ENCODE results near the gene SMAD7.

The SMAD7 gene

DNA sequence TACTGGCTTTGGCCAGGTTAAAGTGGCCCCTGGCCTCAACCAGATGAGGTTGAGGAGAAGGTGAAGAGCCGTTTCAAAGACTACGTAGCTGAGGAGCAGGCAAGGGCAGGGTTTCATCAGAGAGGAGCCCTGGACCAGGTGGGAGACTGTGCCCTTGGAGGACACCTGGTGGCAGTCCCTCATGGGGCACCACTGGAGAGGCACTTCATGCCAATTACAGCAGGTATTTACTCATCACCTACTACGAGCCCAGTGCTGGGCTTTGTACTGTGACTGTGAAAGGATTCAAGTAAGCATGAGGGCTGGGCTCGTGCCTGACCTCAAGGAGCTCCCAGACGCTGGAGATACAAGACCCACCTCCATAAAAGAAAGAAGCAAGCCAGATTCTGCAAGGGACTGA is 37.6 kb downstream of the SMAD7 start:
- no peak for DNase-seq

DNA sequence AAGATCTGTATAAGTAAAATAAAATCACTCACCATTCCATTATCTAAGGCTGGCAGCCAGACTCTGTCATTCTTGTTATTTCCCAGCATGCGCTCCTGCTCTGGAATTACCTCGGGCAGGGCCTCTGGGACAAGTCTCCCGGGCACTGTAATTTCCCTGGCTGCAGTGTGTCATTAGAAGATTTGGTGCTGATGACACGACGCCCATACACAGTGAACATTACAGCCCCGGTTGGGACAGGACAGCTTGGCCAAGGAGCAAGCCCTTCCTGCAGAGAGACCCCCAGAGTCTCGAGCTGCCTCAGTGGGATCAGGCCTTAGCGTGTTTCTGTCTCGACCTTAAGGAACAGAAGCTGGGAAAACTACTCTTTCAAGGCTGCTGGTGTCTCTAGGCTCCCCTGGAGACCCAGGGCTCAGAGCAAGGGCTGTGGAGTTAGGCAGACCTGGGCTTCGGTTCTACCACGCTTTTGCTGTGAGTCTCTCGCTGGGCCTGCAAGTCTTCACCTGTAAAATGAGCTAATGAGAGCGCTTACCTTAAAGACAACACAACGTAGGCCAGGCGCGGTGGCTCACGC is 39.7 kb downstream of the SMAD7 start:
- DNase-seq = no peak

GRCh38 chr18:48909721-48910120 is 41.0 kb downstream of the SMAD7 start:
- no peak for DNase-seq

DNA sequence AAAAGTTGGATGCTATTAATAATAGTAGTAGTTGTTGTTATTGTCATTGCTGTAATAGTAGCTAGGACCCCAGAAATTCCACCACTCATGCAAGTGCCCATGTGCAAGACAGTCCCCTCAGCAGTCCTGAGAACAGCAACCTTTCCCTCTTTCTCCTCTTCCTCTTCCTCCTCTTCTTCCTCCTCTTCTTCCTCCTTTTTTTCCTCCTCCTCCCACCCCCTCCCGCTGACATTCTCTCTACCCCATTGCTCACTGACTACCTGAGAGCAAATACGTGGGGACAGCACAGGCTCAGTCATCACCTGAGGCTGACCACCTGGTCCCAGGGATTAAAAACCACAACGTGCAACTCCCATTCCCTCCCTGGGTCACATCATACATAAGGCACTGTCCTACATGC is 41.8 kb downstream of the SMAD7 start:
- DNase-seq = no peak

DNA sequence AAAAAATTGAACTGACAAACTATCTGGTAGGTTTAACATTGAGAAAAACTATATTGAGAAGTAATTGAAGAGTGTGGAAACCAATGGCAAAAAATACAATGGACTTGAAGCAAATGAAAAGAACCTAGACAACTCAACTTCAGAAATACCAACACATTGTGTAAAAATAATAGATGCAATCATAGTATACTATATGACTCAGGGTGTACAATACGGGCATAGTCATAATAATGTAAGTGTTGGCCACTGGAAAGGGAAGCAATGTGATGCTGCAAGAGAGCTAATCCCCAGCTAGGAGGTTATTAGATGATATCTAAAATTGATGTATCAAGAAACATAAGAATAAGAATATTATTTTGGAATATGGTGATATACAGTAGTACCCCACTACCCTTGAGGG is 45.3 kb downstream of the SMAD7 start:
- DNase-seq = no peak

- no peak for DNase-seq
Measured at GRCh38 chr18:48904847-48905394, 45.8 kb downstream of the SMAD7 start.

GRCh38 chr18:48904091-48904490 is 46.7 kb downstream of the SMAD7 start:
- DNase-seq = no peak

GRCh38 chr18:48902856-48903601 is 47.7 kb downstream of the SMAD7 start:
- no peak for DNase-seq

GRCh38 chr18:48902023-48902855 is 48.5 kb downstream of the SMAD7 start:
- peak; percentile 69 for DNase-seq

- no peak for DNase-seq
Measured at GRCh38 chr18:48901145-48902022, 49.4 kb downstream of the SMAD7 start.

DNA sequence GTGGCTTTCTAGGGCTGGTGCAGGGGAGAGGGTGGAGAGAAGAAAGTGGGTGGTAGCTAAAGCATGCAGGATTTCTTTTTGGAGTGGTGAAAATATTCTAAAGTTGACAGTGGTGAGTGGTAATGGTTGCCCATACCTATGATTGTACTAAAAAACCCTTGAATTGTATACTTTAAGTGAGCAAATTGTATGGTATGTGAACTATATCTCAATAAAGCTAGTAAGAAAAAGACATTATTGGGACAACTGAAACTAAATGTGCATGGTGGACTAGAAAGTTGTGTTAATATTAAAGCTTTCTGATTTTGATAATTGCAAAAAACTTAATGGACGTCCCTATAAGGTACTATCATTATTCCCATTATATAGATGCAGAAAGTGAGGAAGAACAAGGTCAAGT is 50.3 kb downstream of the SMAD7 start:
- DNase-seq = no peak

DNA sequence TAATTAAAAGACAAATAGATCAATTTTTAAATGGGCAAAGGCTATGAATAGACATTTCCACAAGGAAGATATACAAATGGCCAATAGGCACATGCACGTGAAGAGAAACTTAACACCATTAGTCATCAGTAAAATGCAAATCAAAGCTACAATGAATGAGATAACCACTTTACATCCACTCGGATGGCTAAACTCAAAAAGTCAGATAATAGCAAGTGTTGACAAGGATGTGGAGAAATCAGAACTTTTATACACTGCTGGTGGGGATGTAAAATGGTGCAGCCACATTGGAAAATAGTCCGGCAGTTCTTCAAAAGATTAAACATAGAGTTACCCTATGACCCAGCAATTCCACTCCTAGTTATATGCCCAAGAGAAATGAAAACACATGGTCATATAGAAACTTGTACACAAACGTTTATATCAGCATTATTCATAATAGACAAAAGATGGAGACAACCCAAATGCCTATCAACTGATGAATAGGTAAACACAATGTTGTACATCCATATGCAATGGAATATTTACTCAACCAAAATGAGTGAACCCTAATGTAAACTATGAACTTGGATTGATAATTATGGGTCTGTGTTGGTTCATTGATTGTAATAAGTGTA is 51.1 kb downstream of the SMAD7 start:
- DNase-seq = no peak

DNA sequence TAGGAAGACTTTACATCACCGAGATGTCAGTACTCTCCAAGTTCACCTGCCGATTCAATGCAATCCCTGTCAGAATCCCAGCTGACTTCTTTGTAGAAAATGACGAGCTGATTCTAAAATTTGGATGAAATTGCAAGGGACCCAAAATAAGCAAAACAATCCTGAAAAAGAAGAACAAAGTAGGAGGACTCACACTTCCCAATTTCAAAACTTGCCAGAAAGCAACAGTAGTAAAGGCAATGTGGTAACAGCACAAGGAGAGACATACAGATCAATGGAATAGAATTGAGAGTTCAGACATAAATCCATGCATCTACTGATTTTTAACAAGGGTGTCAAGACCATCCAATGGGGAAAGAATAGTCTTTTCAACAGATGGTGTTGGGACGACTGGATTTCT is 52.2 kb downstream of the SMAD7 start:
- no peak for DNase-seq

DNA sequence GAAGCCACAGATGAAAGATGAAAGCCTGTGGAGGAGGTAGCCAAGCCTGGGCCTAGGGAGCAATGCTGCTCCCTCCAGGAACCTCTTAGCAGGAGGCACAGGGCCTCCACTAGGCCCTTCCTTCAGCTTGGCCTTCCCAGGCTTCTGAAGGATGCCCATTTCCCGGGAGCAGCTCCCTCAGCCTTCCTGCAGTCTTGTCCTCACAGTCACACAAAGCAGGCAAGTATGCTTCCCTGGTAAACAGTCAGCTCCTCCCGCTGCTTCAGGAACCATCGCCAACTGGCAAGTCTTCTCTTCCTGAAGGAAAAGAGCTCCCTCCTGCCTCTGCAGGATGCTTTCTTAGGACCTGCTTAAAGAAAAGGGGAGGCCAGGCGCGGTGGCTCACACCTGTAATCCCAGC is 53.2 kb downstream of the SMAD7 start:
- DNase-seq = no peak

GRCh38 chr18:48896875-48897511 is 53.8 kb downstream of the SMAD7 start:
- DNase-seq = peak; percentile 93

- DNase-seq = no peak
Measured at GRCh38 chr18:48896326-48896874, 54.4 kb downstream of the SMAD7 start.

DNA sequence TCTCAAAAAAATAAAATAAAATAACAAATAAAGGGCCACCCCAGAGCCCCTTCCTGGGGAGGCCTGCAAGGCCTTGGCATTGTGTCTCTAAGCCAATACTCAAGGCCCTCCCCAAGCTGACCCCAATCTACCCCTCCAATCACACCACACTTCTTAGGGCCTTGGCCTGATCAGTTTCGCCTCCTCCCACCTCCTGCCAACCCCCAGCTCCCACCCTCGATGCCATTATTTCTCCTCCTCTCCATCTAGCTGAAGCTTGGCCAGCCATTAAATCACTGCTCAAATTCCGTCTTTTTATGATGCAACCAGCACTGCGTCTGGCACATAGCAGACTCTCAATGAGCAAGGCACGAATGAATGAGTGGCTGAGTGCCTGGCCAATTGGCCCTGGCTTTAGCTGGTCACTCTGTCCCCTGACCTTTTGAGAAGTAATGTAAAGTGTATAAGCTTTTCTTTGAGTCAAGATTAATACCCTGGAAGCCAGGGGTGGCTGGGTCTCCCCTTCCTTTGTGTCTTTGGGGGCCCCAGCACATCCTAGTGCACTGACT is 55.9 kb downstream of the SMAD7 start:
- no peak for DNase-seq

- no peak for DNase-seq
Measured at GRCh38 chr18:48893608-48894600, 56.9 kb downstream of the SMAD7 start.

- DNase-seq = no peak
Measured at GRCh38 chr18:48893061-48893607, 57.6 kb downstream of the SMAD7 start.
